HepG2 (cell line): ENCODE data around the gene USP10. TPM values are rescaled to one million over a fixed set of nuclear protein-coding genes. Genes with fewer than 3 reads are reported as not detected.

Experiments used
- BRCA1 ChIP-seq: sonication (generic); formaldehyde crosslinking; IDR thresholded peaks from 2 replicates; pipeline ENCODE4 v1.4.0; 2020; ENCODE audit warnings: missing genetic modification reagents
- CBX1 ChIP-seq: IDR thresholded peaks from one replicate; pipeline ENCODE4 v1.6.1; 2016; ENCODE audit warnings: antibody characterized with exemption, low read depth
- EZH2 ChIP-seq: conservative IDR thresholded peaks from 2 replicates; pipeline ENCODE4 v1.6.1; 2012; ENCODE audit warnings: mild to moderate bottlenecking, low read depth, low read length, moderate library complexity
- FOXM1 ChIP-seq: sonication (generic); formaldehyde crosslinking; IDR thresholded peaks from 2 replicates; pipeline ENCODE4 v1.5.0; 2020; ENCODE audit warnings: missing genetic modification reagents
- MAFG ChIP-seq: sonication (generic); formaldehyde crosslinking; IDR thresholded peaks from 2 replicates; pipeline ENCODE4 v1.5.1; 2020; ENCODE audit warnings: mild to moderate bottlenecking, missing genetic modification reagents
- MXD4 ChIP-seq: IDR thresholded peaks from 2 replicates; pipeline ENCODE4 v1.6.1; 2016; ENCODE audit warnings: mild to moderate bottlenecking, missing biosample characterization, missing genetic modification reagents
- NBN ChIP-seq: fragments of 450-650 bp; conservative IDR thresholded peaks from 2 replicates; pipeline ENCODE4 v1.6.1; 2017
- PPARG ChIP-seq: conservative IDR thresholded peaks from 2 replicates; pipeline ENCODE4 v1.6.1; 2016; ENCODE audit warnings: missing biosample characterization, missing genetic modification reagents
- TCF12 ChIP-seq, 2 experiments: fragments of 450-650 bp in 1 of 2; sonication (generic) in 1 of 2; formaldehyde crosslinking in 1 of 2; IDR thresholded peaks; 2 replicates each; pipeline versions ENCODE4 v1.6.1 to v1.8.0; 2017 to 2022; ENCODE audit warnings: antibody characterized with exemption in 1 of 2, mild to moderate bottlenecking in 1 of 2, missing genetic modification reagents in 1 of 2, moderate library complexity in 1 of 2
- U2AF1 ChIP-seq: fragments of 200-400 bp; formaldehyde crosslinking; optimal IDR thresholded peaks from 2 replicates; pipeline ENCODE3; 2017; ENCODE audit warnings: mild to moderate bottlenecking, low read depth, low read length
- ZNF235 ChIP-seq: sonication (generic); formaldehyde crosslinking; IDR thresholded peaks from 2 replicates; pipeline ENCODE4 v1.8.1; 2023; ENCODE audit warnings: mild to moderate bottlenecking, missing genetic modification reagents, borderline replicate concordance
- ZNF383 ChIP-seq: sonication (generic); formaldehyde crosslinking; IDR thresholded peaks from 2 replicates; pipeline ENCODE4 v1.4.0; 2020; ENCODE audit warnings: missing genetic modification reagents, mild to moderate bottlenecking, borderline replicate concordance
- ZNF562 ChIP-seq: sonication (generic); formaldehyde crosslinking; IDR thresholded peaks from 2 replicates; pipeline ENCODE4 v1.8.0; 2022; ENCODE audit warnings: missing genetic modification reagents, borderline replicate concordance
- ZNF83 ChIP-seq: sonication (generic); formaldehyde crosslinking; IDR thresholded peaks from 2 replicates; pipeline ENCODE4 v1.4.0; 2020; ENCODE audit warnings: missing genetic modification reagents, mild to moderate bottlenecking, borderline replicate concordance
- polyA plus RNA-seq, 8 experiments: library from polyadenylated mRNA; depleted of rRNA in 3 of 8; stranded (reverse) in 7 of 8; unstranded in 1 of 8; fragments of >200 nt; fragmentation: Illumina TruSeq in 4 of 8; extraction: Trizol in 4 of 8; gene quantifications; 2 replicates each; pipeline versions ENCODE4 v1.2.1 to v1.2.3, GENCODE V29; 2011 to 2016; ENCODE audit warnings: low read depth in 4 of 8, missing spikeins in 1 of 8, mixed read lengths in 1 of 8; ENCODE audit not compliant: insufficient read depth in 1 of 8
- total RNA-seq, 5 experiments: library from RNA; depleted of rRNA; stranded (reverse); fragments of >200 nt; fragmentation: Illumina TruSeq; extraction: Trizol; gene quantifications; 2 replicates each; pipeline ENCODE4 v1.2.3, GENCODE V29; 2016; ENCODE audit warnings: low read depth in 1 of 5
- TF ChIP-seq, protein P1 (sequence below): IDR thresholded peaks from 2 replicates; pipeline ENCODE4 v1.6.1; 2018; ENCODE audit warnings: missing genetic modification reagents, mild to moderate bottlenecking, missing compliant biosample characterization
- TF ChIP-seq, protein P2 (sequence below): sonication (generic); formaldehyde crosslinking; IDR thresholded peaks from 2 replicates; pipeline ENCODE4 v1.4.0; 2020; ENCODE audit warnings: mild to moderate bottlenecking, missing genetic modification reagents
- TF ChIP-seq, protein P3 (sequence below): sonication (generic); formaldehyde crosslinking; IDR thresholded peaks from 2 replicates; pipeline ENCODE4 v1.8.0; 2022; ENCODE audit warnings: mild to moderate bottlenecking, missing genetic modification reagents
- TF ChIP-seq, protein P4 (sequence below): sonication (generic); formaldehyde crosslinking; IDR thresholded peaks from 2 replicates; pipeline ENCODE4 v1.4.0; 2020; ENCODE audit warnings: missing genetic modification reagents
- TF ChIP-seq, protein P5 (sequence below): sonication (generic); formaldehyde crosslinking; IDR thresholded peaks from 2 replicates; pipeline ENCODE4 v1.4.0; 2020; ENCODE audit warnings: missing genetic modification reagents, borderline replicate concordance
- TF ChIP-seq, protein P6 (sequence below): IDR thresholded peaks from 2 replicates; pipeline ENCODE4 v1.6.1; 2012; ENCODE audit warnings: low read depth, low read length, improper control_type of control experiment

Gene USP10
- total and polyA plus RNA-seq, 2 of the 13 experiments (the other 11 are each of a cell fraction or from before 2014, with no cell fraction given) = 79.1 to 122 TPM

DNA sequence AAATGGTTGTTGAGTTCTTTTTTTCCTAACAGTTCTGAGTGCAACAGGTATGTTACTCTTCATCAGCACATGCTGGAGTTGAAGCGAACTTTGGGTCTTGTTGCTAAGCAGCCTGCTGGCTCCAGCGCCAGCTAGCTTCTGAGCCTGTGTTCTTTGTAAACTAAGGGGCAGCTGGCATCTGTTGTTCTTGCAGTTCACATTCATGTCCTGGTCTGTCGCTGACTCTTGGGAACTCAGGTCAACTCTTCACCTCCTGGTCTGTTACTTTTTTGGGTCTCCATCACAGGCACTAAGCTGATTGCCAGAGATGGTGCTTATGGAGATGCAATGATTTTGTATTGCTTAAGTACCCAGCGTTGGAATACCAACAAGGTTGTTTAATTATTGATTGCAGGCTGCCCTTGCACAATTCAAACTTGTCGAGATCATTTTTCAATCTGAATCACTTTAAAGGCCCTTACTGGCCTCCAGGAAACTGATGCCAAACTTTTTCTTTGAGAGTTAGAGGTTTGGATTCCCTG lies 40.9 kb downstream of the USP10 start (continued):
- TF ChIP-seq, protein P1, sequence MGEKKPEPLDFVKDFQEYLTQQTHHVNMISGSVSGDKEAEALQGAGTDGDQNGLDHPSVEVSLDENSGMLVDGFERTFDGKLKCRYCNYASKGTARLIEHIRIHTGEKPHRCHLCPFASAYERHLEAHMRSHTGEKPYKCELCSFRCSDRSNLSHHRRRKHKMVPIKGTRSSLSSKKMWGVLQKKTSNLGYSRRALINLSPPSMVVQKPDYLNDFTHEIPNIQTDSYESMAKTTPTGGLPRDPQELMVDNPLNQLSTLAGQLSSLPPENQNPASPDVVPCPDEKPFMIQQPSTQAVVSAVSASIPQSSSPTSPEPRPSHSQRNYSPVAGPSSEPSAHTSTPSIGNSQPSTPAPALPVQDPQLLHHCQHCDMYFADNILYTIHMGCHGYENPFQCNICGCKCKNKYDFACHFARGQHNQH (CRISPR knock-in tag) = no peak
- TF ChIP-seq MAFG (CRISPR knock-in tag) (no peak), ZNF235 (CRISPR knock-in tag) (no peak), ZNF83 (CRISPR knock-in tag) (no peak), CBX1 (no peak), NBN (no peak), PPARG (CRISPR knock-in tag) (no peak), ZNF383 (CRISPR knock-in tag) (no peak), MXD4 (no peak), U2AF1 (no peak), ZNF562 (no peak), FOXM1 (CRISPR knock-in tag) (no peak), BRCA1 (CRISPR knock-in tag) (no peak), EZH2 (no peak), TCF12 (IDR thresholded peaks at IDR 0.05) (no peak), TCF12 (CRISPR knock-in tag; IDR thresholded peaks at IDR 0.05) (no peak)
- TF ChIP-seq, protein P2, sequence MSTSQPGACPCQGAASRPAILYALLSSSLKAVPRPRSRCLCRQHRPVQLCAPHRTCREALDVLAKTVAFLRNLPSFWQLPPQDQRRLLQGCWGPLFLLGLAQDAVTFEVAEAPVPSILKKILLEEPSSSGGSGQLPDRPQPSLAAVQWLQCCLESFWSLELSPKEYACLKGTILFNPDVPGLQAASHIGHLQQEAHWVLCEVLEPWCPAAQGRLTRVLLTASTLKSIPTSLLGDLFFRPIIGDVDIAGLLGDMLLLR (CRISPR knock-in tag) = no peak
- TF ChIP-seq, protein P3, sequence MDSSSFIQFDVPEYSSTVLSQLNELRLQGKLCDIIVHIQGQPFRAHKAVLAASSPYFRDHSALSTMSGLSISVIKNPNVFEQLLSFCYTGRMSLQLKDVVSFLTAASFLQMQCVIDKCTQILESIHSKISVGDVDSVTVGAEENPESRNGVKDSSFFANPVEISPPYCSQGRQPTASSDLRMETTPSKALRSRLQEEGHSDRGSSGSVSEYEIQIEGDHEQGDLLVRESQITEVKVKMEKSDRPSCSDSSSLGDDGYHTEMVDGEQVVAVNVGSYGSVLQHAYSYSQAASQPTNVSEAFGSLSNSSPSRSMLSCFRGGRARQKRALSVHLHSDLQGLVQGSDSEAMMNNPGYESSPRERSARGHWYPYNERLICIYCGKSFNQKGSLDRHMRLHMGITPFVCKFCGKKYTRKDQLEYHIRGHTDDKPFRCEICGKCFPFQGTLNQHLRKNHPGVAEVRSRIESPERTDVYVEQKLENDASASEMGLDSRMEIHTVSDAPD (CRISPR knock-in tag) = no peak
- TF ChIP-seq, protein P4, sequence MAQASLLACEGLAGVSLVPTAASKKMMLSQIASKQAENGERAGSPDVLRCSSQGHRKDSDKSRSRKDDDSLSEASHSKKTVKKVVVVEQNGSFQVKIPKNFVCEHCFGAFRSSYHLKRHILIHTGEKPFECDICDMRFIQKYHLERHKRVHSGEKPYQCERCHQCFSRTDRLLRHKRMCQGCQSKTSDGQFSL = no peak
- TF ChIP-seq, protein P5, sequence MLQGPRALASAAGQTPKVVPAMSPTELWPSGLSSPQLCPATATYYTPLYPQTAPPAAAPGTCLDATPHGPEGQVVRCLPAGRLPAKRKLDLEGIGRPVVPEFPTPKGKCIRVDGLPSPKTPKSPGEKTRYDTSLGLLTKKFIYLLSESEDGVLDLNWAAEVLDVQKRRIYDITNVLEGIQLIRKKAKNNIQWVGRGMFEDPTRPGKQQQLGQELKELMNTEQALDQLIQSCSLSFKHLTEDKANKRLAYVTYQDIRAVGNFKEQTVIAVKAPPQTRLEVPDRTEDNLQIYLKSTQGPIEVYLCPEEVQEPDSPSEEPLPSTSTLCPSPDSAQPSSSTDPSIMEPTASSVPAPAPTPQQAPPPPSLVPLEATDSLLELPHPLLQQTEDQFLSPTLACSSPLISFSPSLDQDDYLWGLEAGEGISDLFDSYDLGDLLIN (CRISPR knock-in tag) = no peak
- TF ChIP-seq, protein P6, sequence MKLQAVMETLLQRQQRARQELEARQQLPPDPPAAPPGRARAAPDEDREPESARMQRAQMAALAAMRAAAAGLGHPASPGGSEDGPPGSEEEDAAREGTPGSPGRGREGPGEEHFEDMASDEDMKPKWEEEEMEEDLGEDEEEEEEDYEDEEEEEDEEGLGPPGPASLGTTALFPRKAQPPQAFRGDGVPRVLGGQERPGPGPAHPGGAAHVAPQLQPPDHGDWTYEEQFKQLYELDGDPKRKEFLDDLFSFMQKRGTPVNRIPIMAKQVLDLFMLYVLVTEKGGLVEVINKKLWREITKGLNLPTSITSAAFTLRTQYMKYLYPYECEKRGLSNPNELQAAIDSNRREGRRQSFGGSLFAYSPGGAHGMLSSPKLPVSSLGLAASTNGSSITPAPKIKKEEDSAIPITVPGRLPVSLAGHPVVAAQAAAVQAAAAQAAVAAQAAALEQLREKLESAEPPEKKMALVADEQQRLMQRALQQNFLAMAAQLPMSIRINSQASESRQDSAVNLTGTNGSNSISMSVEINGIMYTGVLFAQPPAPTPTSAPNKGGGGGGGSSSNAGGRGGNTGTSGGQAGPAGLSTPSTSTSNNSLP = peak; percentile 56; the same call in 1 of the 2 replicates
